ENCODE results near the gene RDH13.

Gene RDH13

DNA sequence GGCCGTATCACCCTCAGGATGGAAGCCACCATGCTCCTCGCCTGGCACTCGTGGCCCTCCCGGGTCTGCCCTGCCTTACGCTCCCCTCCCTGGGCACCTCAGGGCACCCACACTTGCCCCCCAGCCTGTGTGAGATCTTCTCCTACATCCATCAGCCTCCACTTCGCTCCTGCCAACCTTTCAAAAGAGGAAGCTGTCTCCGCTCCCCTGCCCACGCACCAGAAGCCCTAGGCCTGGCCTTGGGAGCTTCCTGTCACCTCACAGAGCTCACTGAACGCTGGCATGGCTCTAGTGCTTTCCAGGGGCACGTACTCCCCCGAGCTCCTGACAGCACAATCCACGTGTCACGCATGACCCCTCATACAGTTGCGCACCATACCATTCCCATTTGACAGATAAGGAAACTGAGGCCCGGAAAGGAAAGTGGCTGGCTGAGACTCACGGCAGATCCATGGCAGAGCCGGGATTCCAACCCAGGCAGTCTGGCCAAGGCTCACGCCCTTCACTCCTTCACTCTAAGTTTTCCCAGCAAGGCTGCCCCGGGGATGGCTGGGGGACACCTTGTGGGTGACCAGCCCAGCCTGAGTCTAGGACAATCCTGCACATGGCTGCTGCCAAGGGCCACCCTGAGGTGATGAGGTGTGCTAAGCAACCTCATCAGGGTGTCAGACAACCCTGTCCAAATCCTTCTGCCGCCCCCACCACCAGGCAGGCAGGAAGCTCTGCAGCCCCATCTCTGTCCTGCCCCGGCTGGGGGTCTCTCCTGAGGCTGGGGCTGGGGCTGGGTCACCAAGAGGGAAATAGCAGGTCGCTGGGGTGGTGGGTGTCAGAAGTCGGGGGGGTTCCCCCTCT is 35.1 kb upstream of the RDH13 start:
- TF ChIP-seq JUND (IDR thresholded peaks at IDR 0.05; ENCODE audit: low read depth): no peak
- no peak for DNase-seq (ENCODE audit: low read depth in 1 of 2, low spot score in 1 of 2)
- in situ Hi-C loops (cut with HindIII; ENCODE audit: low pct_unique_long_range_greater_than_20kb, low sequenced_read_pairs): no loop called here

DNA sequence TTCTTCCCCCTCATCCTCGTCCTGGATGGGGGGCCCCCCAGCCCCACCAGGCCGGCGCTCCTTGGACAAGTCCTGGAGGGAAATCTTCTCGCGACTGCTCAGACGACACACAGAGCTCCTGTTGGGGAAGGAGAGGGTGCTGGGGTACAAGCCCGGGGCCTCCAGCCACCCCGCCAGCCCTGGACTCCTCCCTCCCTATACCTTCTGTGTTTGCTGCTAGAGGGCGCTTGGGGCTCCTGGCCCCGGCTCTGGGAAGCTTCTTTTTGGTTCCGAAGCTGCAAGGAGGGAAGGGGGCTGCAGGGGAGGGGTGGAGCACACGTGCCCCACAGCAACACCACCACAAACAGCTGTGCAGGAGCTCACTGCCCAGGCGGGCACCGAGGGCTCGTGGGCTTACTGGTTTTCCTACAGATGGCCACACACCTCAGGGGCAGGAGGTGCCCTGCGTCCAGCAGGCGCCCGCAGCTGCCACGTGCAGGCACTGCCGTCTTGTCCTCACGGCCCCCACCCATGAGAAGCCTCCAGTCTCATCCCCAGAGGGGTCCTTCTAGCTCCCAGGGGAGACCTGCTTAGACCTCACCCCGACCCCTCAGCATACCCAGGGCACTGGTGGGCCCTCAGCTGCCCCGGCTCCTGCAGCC is 33.2 kb upstream of the RDH13 start:
- no peak for TF ChIP-seq JUND (IDR thresholded peaks at IDR 0.05; ENCODE audit: low read depth)
- no peak for DNase-seq (ENCODE audit: low read depth in 1 of 2, low spot score in 1 of 2)
- in situ Hi-C loops (cut with HindIII; ENCODE audit: low pct_unique_long_range_greater_than_20kb, low sequenced_read_pairs): no loop called here

DNA sequence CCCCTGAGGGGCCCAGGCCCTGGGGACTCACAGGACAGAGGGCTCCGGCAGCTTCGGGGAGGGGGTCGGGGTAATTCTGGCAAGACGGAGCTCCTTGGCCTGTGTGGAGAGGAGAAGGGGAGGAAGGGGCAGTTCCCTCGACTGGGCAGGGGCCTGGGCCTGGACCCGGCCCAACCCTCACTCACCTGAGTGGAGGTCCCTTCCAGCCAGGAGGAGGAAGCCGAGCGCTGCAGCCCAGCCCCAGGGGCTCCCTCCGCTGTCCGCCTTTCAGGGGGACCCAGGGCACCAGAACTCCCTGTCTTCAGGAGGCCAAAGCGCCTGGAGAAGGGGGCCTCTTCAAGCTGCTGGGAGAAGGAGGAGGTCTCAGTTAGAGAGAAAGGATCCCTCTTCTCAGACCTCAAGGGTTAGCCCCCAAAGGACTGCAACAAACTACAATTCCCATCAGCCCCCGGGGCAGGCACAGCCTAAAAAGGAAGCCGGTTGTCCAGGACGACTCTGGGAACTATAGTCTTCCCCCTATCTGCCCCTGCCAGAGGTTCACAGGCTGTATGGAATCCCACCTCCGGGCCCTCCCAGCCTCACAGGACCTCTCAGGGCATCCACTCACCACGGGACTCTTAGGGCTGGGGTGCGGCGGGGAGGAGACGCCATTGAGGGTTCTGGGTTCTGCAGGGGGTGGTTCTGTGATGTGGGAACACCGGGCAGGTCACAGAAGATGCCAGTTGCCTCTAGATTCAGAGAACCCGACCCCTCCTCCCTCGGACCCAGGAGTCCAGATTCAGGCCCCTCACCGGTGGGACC is 32.5 kb upstream of the RDH13 start:
- no peak for DNase-seq (ENCODE audit: low read depth in 1 of 2, low spot score in 1 of 2)
- no peak for TF ChIP-seq JUND (IDR thresholded peaks at IDR 0.05; ENCODE audit: low read depth)
- in situ Hi-C loops (cut with HindIII; ENCODE audit: low pct_unique_long_range_greater_than_20kb, low sequenced_read_pairs): no loop called here

DNA sequence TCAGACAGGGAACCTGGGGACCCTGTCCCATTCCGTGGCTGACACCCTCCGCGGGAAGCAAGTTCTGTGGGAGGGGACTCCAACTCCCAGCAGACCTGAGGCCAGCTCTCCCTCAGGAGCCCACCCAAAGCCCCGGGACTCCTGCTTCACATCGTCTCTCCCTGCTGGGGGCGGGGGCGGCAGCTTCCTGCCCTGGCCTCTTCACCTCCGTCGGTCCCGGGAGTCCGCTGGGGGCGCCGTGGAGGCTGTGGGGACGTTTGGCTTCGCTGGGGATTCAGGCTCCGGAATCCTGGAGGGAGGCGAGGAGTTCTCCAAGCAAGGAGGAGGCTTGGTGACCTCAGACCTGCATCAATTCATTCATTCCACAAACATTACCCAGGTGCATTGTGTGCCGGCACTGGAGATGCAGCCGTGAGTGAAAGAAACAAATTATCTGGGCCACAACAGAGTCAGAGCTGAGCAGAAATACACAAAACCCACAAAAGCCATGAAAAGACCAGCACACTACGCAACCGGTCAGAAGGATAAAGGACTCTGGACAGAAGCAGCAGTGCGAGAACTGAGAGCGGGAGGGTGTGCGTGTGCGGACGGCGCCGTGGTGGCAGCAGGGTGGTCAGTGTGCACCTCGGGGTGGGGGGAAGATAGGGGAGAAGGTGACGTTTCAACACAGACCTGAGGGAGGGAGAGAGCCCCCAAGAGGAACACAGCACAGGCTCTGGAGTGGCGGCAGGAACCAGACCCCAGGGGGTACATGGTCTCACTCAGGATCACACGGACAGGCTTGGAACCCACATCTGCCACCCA is 31.7 kb upstream of the RDH13 start:
- no peak for DNase-seq (ENCODE audit: low read depth in 1 of 2, low spot score in 1 of 2)
- TF ChIP-seq JUND (IDR thresholded peaks at IDR 0.05; ENCODE audit: low read depth): no peak
- in situ Hi-C loops (cut with HindIII; ENCODE audit: low pct_unique_long_range_greater_than_20kb, low sequenced_read_pairs): no loop called here

DNA sequence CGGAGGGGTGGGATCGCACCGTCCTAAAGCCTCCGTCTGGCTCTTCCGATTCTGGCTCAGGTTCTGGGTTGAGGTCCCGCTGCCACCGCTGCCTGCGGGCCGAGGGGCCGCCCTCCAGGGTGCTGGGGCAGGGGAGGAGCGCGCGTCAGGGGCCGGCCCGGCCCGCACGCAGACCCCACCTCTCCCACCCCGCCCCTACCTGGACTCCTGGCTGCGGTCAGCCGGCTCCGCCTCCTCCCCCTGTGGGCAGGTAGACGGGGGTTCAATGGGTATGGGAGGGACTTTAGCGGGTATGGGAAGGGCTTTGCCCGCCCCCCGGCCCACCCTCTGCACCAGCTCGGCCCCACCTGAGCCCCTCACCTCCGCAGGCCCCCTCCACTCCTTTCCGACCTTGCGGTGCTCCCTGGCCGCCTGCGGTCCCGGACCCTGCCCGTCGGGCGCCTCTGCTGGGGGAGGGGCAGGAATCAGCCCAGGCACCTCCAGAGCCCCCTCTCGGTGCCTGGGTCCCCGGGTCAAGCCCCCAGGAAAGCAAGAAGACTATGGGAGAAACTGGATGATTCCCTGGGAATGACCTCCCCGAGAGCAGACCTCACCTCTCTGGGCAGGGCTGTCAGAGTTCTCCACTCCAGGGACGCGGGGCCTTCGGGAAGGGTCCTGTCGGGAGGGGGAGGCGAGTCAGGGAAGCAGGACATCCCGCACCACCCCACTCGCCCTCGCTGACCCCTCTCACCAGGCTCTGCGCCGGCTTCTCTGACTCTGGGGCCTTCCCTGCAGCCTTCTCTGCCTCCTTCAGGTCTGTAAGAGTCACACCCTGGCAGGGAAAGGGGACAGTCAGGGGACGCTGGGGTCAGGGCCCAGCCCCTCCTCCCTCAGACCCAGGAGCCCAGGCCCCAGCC is 29.7 kb upstream of the RDH13 start:
- DNase-seq (ENCODE audit: low read depth in 1 of 2, low spot score in 1 of 2): no peak
- no peak for TF ChIP-seq JUND (IDR thresholded peaks at IDR 0.05; ENCODE audit: low read depth)
- in situ Hi-C loops (cut with HindIII; ENCODE audit: low pct_unique_long_range_greater_than_20kb, low sequenced_read_pairs): no loop called here

DNA sequence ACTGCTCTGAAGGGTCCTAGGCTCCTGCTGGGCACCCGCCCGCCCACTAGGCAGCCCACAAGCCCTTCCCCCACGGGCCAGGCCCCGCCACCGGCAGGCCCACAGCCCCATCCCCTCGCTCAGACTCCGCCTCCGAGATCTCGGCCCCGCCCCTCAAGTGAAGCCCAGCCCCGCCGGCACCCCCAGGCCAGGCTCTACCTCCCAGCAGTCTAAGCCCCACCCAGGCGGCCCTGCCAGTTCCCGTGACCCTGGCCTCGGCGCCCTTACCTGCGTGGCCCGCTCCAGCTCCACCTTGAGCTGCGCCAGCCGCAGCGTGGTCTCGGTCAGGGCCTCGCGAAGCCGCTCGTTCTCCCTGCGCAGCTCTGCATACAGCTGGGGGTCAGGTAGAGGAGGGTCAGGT is 29.0 kb upstream of the RDH13 start:
- in situ Hi-C loops (cut with HindIII; ENCODE audit: low pct_unique_long_range_greater_than_20kb, low sequenced_read_pairs): no loop called here
- DNase-seq (ENCODE audit: low read depth in 1 of 2, low spot score in 1 of 2): no peak
- TF ChIP-seq JUND (IDR thresholded peaks at IDR 0.05; ENCODE audit: low read depth): no peak

DNA sequence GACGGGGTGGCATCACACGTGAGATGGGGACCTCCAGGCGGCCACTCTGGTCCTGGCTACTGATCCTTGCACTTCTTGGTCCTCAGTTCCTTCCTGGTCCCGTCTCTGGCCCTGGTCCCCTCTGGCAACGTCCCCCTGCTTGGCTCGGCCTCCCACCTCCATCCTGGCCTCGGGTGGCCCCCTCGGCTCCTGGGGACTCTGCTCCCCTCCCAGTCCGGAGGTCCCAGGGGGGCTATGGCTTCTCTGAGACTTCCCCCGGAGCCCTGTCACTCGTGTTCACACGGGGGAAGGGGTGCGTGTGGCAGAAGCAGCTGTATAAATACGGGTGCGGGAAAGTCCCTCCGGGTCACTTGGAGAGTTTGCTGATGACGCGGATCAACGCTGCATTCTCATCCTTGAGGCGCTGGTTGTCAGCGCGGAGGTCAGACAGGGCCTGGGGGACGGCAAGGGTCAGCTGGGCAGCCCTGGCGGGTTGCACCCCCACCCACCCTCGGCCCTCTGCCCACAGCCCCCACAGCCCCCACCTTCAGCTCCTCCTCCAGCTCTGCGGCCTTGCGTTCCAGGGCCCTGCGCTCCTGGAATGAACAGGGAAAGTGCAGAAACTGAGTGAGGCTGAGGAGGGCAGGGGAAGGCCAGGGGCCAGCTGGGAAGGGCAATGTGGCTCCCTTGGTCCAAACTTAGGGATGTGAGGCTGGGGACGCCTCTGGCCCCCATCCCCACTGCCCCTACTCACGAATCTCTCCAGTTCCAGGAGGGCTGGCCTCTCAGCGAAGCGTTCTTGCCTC is 28.4 kb upstream of the RDH13 start:
- TF ChIP-seq JUND (IDR thresholded peaks at IDR 0.05; ENCODE audit: low read depth): no peak
- DNase-seq (ENCODE audit: low read depth in 1 of 2, low spot score in 1 of 2): no peak
- in situ Hi-C loops (cut with HindIII; ENCODE audit: low pct_unique_long_range_greater_than_20kb, low sequenced_read_pairs): no loop called here

DNA sequence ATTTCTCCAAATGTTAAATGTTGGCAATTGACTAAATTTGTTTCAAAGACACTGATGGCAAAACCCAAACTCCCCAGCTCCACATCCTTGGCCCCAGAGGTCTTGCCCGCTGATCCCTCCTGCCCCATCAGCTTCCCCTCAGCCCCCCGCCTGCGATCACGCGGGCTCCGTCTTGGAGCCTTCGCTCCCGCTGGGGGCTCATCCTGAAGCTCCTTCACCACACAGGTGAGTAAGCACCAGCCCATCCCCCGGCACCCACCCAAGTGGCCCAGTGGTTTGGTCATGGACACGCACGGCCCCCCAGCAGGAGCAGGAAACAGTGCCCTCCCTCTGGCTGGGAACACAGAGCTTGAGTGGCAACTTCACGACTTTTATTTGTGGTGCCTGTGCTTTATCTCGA is 27.6 kb upstream of the RDH13 start:
- in situ Hi-C loops (cut with HindIII; ENCODE audit: low pct_unique_long_range_greater_than_20kb, low sequenced_read_pairs): no loop called here
- DNase-seq (ENCODE audit: low read depth in 1 of 2, low spot score in 1 of 2): no peak
- TF ChIP-seq JUND (IDR thresholded peaks at IDR 0.05; ENCODE audit: low read depth): no peak

DNA sequence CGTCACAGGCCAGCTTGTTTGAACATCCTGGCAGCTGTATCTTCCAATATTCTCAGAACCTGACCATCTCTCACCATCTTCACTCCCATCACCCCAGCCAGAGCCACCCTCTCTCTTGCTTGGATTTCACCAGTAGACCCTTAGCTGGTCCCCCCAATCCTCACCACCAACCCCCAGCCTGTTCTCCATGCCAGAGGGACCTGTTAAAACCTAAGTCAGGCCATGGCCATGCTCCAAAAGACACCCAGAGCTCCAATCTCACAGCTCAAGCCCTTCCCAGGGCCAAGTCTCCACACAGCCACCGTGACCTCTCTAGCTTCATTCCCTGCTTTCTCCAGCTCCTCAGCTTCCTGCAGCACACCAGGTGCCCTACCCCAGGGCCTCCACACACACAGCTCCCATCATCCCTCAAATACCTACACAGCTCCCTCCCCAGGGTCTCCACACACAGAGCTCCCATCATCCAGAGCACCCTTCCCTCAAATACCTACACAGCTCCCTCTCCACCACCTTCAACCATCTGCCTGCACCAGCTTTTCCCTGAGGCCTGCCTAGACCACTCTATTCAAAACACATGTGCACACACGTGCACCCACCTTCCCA is 26.5 kb upstream of the RDH13 start:
- no peak for DNase-seq (ENCODE audit: low read depth in 1 of 2, low spot score in 1 of 2)
- TF ChIP-seq JUND (IDR thresholded peaks at IDR 0.05; ENCODE audit: low read depth): no peak
- in situ Hi-C loops (cut with HindIII; ENCODE audit: low pct_unique_long_range_greater_than_20kb, low sequenced_read_pairs): no loop called here

DNA sequence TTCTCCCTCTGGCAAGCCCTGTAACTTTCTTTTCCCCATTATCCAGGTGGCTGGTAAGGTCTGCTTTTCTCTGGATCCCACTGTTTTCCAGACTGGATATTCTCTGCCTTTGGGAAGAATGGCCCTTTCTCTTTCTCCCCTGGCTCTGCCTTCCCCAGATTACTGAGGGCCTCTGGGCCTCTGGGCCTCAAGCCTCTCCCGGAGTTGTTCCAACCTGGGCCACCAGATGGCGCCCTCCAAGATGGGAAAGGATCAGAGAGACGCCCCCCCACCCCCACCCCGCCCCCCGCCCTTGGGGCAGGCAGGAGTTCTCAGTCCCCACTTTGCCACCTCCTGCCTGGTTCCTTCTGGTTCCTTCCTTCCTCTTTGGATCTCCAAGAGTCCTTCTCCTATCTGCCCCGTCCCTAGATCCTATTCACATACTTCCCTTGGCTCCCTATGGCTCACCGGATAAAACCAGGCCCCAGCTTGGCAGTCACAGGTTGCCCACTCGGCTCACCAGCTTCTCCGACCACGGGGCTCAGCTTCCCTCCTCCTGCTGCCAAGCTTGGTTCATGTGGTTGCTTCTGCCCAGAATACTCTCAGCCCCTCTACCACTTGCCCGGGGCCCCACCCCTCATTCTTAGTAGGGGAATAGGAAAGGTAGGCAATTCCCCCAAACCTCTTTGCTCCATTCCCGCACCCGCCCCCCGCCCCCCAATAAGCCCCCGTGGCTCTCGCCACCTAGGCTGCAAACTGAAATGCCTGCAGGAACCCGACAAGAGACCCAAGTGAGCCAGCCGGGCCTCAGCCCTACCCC is 25.8 kb upstream of the RDH13 start:
- TF ChIP-seq JUND (IDR thresholded peaks at IDR 0.05; ENCODE audit: low read depth): no peak
- in situ Hi-C loops (cut with HindIII; ENCODE audit: low pct_unique_long_range_greater_than_20kb, low sequenced_read_pairs): no loop called here
- peak; percentile 69 to 74 for DNase-seq (ENCODE audit: low read depth in 1 of 2, low spot score in 1 of 2)

Measured in T47D (cell line).